Fibroblast of mammary gland (primary cell): ENCODE measurements around the gene NCF2.
"Not testable (repeated sequence)": the region's sequence is repeated elsewhere in the genome, so short reads cannot be mapped to it uniquely, and the experiment has no call there.

Source experiments
- DNase-seq: peaks from one replicate; pipeline ENCODE4 v3.0.0-alpha.2; 2010; ENCODE audit warnings: low read depth
- H3K4me3 ChIP-seq: 2 replicates; pipeline ENCODE4 v1.5.1; 2011; ENCODE audit warnings: low read depth, mild to moderate bottlenecking, low read length, moderate library complexity; ENCODE audit not compliant: control insufficient read depth
- TF ChIP-seq, protein P1 (sequence below): conservative IDR thresholded peaks from 2 replicates; pipeline ENCODE4 v1.5.1; 2011; ENCODE audit warnings: low read depth, low read length, inconsistent platforms; ENCODE audit not compliant: control insufficient read depth, insufficient read depth

The NCF2 gene

GRCh38 chr1:183634429-183635065, 44.3 kb upstream of the NCF2 start:
- no peak for DNase-seq
- TF ChIP-seq, protein P1, sequence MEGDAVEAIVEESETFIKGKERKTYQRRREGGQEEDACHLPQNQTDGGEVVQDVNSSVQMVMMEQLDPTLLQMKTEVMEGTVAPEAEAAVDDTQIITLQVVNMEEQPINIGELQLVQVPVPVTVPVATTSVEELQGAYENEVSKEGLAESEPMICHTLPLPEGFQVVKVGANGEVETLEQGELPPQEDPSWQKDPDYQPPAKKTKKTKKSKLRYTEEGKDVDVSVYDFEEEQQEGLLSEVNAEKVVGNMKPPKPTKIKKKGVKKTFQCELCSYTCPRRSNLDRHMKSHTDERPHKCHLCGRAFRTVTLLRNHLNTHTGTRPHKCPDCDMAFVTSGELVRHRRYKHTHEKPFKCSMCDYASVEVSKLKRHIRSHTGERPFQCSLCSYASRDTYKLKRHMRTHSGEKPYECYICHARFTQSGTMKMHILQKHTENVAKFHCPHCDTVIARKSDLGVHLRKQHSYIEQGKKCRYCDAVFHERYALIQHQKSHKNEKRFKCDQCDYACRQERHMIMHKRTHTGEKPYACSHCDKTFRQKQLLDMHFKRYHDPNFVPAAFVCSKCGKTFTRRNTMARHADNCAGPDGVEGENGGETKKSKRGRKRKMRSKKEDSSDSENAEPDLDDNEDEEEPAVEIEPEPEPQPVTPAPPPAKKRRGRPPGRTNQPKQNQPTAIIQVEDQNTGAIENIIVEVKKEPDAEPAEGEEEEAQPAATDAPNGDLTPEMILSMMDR: no peak
- peak overlapping the region; percentile 85 for H3K4me3 ChIP-seq

- DNase-seq: peak; percentile 84
- TF ChIP-seq, protein P1: peak; percentile 50
Observed at GRCh38 chr1:183633676-183634343, 43.6 kb upstream of the NCF2 start.

DNA sequence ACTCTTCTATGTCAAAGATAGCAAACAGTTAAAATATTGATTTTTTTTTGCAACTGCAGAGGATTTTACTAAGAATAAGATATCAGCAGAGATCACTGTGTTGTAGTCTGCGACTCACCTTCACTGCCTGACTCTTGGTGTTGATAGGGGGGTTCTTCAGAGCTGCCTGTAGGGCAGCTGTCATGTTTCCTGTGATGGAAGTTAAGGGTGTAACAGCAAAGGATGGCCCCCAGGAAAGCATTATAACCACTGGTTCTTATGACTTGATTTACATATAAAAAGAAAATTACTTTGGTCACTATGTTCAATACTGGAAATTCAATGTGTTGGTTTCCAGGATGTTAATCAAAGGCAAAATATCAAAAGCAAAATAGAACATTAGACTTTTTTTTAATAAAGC, 42.7 kb upstream of the NCF2 start:
- TF ChIP-seq, protein P1: no peak
- no peak for DNase-seq
- H3K4me3 ChIP-seq: peak overlapping the region; percentile 85

More at GRCh38 chr1:183633676-183634343, 43.6 kb upstream of the NCF2 start:
- H3K4me3 ChIP-seq: peak overlapping the region; percentile 85

GRCh38 chr1:183632114-183632513, 41.9 kb upstream of the NCF2 start:
- peak overlapping the region; percentile 85 for H3K4me3 ChIP-seq
- peak; percentile 74 for DNase-seq
- TF ChIP-seq, protein P1: no peak

GRCh38 chr1:183630748-183631147, 40.5 kb upstream of the NCF2 start:
- DNase-seq: peak; percentile 76
- H3K4me3 ChIP-seq: no peak overlapping the region
- TF ChIP-seq, protein P1: no peak

DNA sequence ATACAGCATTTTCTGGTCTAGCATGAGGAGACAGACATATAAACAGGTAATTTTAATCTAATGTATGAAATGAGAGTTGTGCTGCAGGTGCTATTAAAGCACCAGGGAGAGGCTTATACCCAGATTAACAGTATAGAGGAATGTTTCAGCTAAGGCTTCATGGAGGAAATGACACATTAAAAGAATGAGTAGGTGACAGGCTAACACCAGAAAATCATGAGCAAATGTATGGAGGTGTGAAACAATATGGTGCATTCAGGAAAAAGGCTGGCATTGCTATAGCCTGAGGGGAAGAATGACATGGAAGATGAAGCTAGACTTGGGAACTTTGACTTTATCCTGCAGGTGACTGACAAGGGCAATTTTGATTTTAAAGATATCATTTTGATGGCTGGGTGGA, 38.3 kb upstream of the NCF2 start:
- no peak overlapping the region for H3K4me3 ChIP-seq
- DNase-seq: no peak
- TF ChIP-seq, protein P1: no peak

GRCh38 chr1:183626236-183626635, 36.0 kb upstream of the NCF2 start:
- not testable (repeated sequence) for H3K4me3 ChIP-seq, DNase-seq
